ENCODE data around the gene EFNA2. TPM values are rescaled to one million over a fixed set of nuclear protein-coding genes. Genes with fewer than 3 reads are reported as not detected.

The EFNA2 gene
- total and polyA plus RNA-seq, 2 of the 4 experiments (the other 2 are of a cell fraction) = not detected

DNA sequence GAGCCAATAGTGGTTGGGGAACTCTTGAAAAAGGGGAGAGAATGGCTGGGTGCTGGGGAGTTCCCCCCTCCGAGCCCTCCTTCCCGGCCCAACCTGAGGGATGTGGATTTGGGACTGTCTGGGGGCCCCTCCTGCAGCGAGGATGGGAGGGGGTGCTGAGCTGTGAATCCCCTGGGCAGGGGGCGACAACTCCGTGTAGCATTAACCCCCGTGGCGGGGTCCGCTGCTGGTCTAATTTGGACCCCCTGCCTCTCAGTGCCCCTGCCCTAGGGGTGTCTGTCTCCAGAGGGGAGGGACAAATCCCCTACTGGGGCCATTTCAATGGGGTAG lies 27.5 kb upstream of the EFNA2 start (continued):
- TF ChIP-seq MAZ (IDR thresholded peaks at IDR 0.05; ENCODE audit: borderline replicate concordance, low read depth, low read length) = no peak
- no peak for TF ChIP-seq RCOR1 (IDR thresholded peaks at IDR 0.05; ENCODE audit: insufficient replicate concordance, low read length)

DNA sequence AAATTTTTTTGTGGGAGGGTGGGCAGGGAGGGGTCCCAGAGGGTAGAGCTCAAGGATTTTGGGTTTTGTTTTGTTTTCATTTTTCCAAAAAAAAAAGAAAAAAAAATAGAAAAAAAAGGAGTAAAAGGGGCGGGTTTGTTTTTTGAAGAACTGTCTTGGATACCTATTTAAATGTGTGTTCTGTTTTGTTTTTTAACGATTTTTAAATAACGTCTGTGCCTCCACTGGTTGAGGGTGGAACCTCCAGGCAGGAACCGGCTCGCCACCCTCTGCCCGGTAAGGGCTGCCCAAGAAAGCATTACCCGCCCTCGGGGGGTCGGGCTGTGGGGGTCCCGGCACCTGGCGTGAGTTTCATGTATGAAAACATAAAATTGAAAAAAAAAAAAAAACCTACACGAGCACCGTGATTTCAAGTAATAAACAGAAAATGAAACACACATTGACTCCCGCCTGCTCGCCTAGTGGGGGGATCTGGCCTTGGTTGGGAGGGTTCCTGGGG lies 26.9 kb upstream of the EFNA2 start:
- Histone ChIP-seq H3K4me3 (ENCODE audit: insufficient read depth, low read depth, low read length) (no peak overlapping the region), H2BK15ac (ENCODE audit: low read depth, low read length) (no peak overlapping the region), H4K91ac (ENCODE audit: insufficient read depth, low read depth, low read length) (no peak overlapping the region), H3K36me3 (ENCODE audit: control insufficient read depth, insufficient read depth, low read length) (peaks cover 49% of the 10 kb centered on the region), H3K79me1 (ENCODE audit: low read depth in 1 of 2, low read length in 2 of 2) (peaks cover 0 to 71% of the 10 kb centered on the region in 2 experiments; a peak in 2 of 4 replicates), H3K9ac (ENCODE audit: low read depth, low read length) (no peak overlapping the region), H3K9me3 (ENCODE audit: control insufficient read depth, insufficient read depth, low read length) (no peaks in the 10 kb centered on the region), H3K27me3 (ENCODE audit: control insufficient read depth, insufficient read depth, low read length) (no peaks in the 10 kb centered on the region), H4K5ac (ENCODE audit: low read depth, low read length) (no peak overlapping the region), H4K20me1 (ENCODE audit: insufficient read depth, low read length) (peaks cover 66% of the 10 kb centered on the region), H3K4me1 (ENCODE audit: control insufficient read depth, insufficient read depth, low read length) (peaks cover 57% of the 10 kb centered on the region), H3K23ac (ENCODE audit: low read depth, low read length) (no peak overlapping the region), H3K56ac (ENCODE audit: extremely low read depth, insufficient read depth, low read length) (no peak overlapping the region), H2AK5ac (ENCODE audit: low read depth, low read length) (no peak overlapping the region), H2BK120ac (ENCODE audit: low read depth, low read length) (no peak overlapping the region), H2BK20ac (ENCODE audit: low read depth, low read length) (no peak overlapping the region), H3K9me1 (ENCODE audit: insufficient read depth, low read length) (peaks cover 3% of the 10 kb centered on the region; the same call in 1 of the 2 replicates), H3K4me2 (ENCODE audit: low read depth, low read length) (no peak overlapping the region), H2AK9ac (replicated peaks; ENCODE audit: low read depth, low read length, poor library complexity) (peak overlapping the region; percentile 93), H3K18ac (ENCODE audit: low read depth, low read length) (no peak overlapping the region), H3K27ac (ENCODE audit: insufficient read depth, low read length) (peak overlapping the region; percentile 74), H2AFZ (replicated peaks; ENCODE audit: low read length, poor library complexity) (peak overlapping the region; percentile 61), H4K8ac (ENCODE audit: low read depth in 2 of 2, low read length in 2 of 2) (no peak overlapping the region; a peak in 1 of 4 replicates), H3K4ac (ENCODE audit: low read depth, low read length) (peak overlapping the region; percentile 16; the same call in 1 of the 2 replicates), H2BK5ac (ENCODE audit: low read depth, low read length, poor library complexity, severe bottlenecking) (peak overlapping the region; percentile 78), H3K14ac (replicated peaks; ENCODE audit: low read depth, low read length) (peak overlapping the region; percentile 68; the same call in 1 of the 2 replicates)
- no peak for TF ChIP-seq RFX5 (IDR thresholded peaks at IDR 0.05; ENCODE audit: low read depth, low read length)
- no peak for TF ChIP-seq RCOR1 (IDR thresholded peaks at IDR 0.05; ENCODE audit: insufficient replicate concordance, low read length)
- no peak for TF ChIP-seq MAZ (IDR thresholded peaks at IDR 0.05; ENCODE audit: borderline replicate concordance, low read depth, low read length)
- TF ChIP-seq, protein P1, sequence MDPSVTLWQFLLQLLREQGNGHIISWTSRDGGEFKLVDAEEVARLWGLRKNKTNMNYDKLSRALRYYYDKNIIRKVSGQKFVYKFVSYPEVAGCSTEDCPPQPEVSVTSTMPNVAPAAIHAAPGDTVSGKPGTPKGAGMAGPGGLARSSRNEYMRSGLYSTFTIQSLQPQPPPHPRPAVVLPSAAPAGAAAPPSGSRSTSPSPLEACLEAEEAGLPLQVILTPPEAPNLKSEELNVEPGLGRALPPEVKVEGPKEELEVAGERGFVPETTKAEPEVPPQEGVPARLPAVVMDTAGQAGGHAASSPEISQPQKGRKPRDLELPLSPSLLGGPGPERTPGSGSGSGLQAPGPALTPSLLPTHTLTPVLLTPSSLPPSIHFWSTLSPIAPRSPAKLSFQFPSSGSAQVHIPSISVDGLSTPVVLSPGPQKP (IDR thresholded peaks at IDR 0.05; ENCODE audit: borderline replicate concordance, low read depth, low read length) = no peak
- no peak for TF ChIP-seq SMC3 (IDR thresholded peaks at IDR 0.05; ENCODE audit: low read depth, low read length)
- TF ChIP-seq POLR2A (IDR thresholded peaks at IDR 0.05; ENCODE audit: low read depth, low read length) = no peak
- no peak for TF ChIP-seq CEBPB (IDR thresholded peaks at IDR 0.05; ENCODE audit: low read depth, low read length)
- no peak; the same call in 1 of the 2 replicates for TF ChIP-seq CHD1 (IDR thresholded peaks at IDR 0.05; ENCODE audit: low read depth, low read length)
- TF ChIP-seq, protein P2, sequence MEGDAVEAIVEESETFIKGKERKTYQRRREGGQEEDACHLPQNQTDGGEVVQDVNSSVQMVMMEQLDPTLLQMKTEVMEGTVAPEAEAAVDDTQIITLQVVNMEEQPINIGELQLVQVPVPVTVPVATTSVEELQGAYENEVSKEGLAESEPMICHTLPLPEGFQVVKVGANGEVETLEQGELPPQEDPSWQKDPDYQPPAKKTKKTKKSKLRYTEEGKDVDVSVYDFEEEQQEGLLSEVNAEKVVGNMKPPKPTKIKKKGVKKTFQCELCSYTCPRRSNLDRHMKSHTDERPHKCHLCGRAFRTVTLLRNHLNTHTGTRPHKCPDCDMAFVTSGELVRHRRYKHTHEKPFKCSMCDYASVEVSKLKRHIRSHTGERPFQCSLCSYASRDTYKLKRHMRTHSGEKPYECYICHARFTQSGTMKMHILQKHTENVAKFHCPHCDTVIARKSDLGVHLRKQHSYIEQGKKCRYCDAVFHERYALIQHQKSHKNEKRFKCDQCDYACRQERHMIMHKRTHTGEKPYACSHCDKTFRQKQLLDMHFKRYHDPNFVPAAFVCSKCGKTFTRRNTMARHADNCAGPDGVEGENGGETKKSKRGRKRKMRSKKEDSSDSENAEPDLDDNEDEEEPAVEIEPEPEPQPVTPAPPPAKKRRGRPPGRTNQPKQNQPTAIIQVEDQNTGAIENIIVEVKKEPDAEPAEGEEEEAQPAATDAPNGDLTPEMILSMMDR (conservative IDR thresholded peaks at IDR 0.05; ENCODE audit: low read depth, low read length) = no peak
- no peak for TF ChIP-seq NFE2L2 (IDR thresholded peaks at IDR 0.05; ENCODE audit: low read depth, low read length)
- no peak for TF ChIP-seq FOS (IDR thresholded peaks at IDR 0.05; ENCODE audit: low read depth, low read length)
- no peak for TF ChIP-seq MXI1 (IDR thresholded peaks at IDR 0.05; ENCODE audit: borderline replicate concordance, low read depth, low read length)
- TF ChIP-seq MAFK (IDR thresholded peaks at IDR 0.05; ENCODE audit: low read depth, low read length) = no peak
- no peak for TF ChIP-seq RAD21 (IDR thresholded peaks at IDR 0.05; ENCODE audit: low read length)
- POLR2A ChIA-PET (ENCODE audit: unreplicated experiment) = interaction anchor here (0.6 kb wide), 2 partner anchors 9 to 15 kb away, joined by 4 to 11 read pairs; no protein-coding TSS in a partner anchor
- dilution Hi-C loops (cut with HindIII; ENCODE audit: low sequenced_read_pairs, unreplicated experiment) (no loop called here), in situ Hi-C loops (cut with MboI; ENCODE audit: low sequenced_read_pairs) (no loop called here), intact Hi-C loops (cut with micrococcal nuclease) (no loop called here)
- no peak for DNase-seq
- CTCF ChIA-PET = interaction anchor here (1.4 kb wide), 1 partner anchor 14 kb away, joined by 5 read pairs; no protein-coding TSS in a partner anchor
- WGBS, 2 experiments (ENCODE audit: extremely low coverage in 2 of 2, insufficient read length in 1 of 2) = 54% methylated on average over 2 of the region's 15 CpGs; no CpG with 5 or more reads in 1 of the 2 experiments
- no TSS peak for BruUV-seq (replicated peaks)
- no peak for ATAC-seq (ENCODE audit: low read depth)

Measured in IMR-90 (cell line).